Lung microvascular endothelial cell (primary cell): ENCODE measurements around the gene C2CD2L. TPM values are rescaled to one million over a fixed set of nuclear protein-coding genes. Genes with fewer than 3 reads are reported as not detected.
"Not testable (repeated sequence)": the region's sequence is repeated elsewhere in the genome, so short reads cannot be mapped to it uniquely, and the experiment has no call there.

ENCODE experiments used
- DNase-seq, 2 donors: peaks; one replicate each; pipeline versions ENCODE4 v3.0.0 to v3.0.0-alpha.2; 2010; ENCODE audit warnings: low read depth in 2 of 2
- total RNA-seq: library from RNA; depleted of rRNA; stranded (reverse); fragments of >200 nt; gene quantifications from 2 replicates; pipeline ENCODE4 v1.2.1, GENCODE V29; 2014

C2CD2L gene
- total RNA-seq, 1 donor from 2014 or later: 2.8 TPM

- DNase-seq: peak in 1 of 2 donors; percentile 53
Observed at GRCh38 chr11:119092880-119093842, 14.0 kb upstream of the C2CD2L start.

- peak; percentile 45 to 56 for DNase-seq
Observed at GRCh38 chr11:119093942-119094815, 13.0 kb upstream of the C2CD2L start.

- DNase-seq: peak; percentile 80 to 94
Observed at GRCh38 chr11:119094816-119095065, 12.4 kb upstream of the C2CD2L start.

- DNase-seq: peak; percentile 100
Observed at GRCh38 chr11:119095066-119095880, 11.9 kb upstream of the C2CD2L start.

- no peak for DNase-seq
Observed at GRCh38 chr11:119099711-119100110, 7.4 kb upstream of the C2CD2L start.

- peak; percentile 58 to 68 for DNase-seq
Observed at GRCh38 chr11:119100246-119100970, 6.7 kb upstream of the C2CD2L start.

- DNase-seq: no peak
Observed at GRCh38 chr11:119100994-119101758, 6.0 kb upstream of the C2CD2L start.

- DNase-seq: peak; percentile 94 to 97
Observed at GRCh38 chr11:119101759-119102423, 5.3 kb upstream of the C2CD2L start, which contains the start of gene DPAGT1. Gene DPAGT1, minus strand, starts transcription at chr11:119101853. Its CDS starts 198 bp downstream, at chr11:119101655.

GRCh38 chr11:119103161-119103664 is 3.9 kb upstream of the C2CD2L start:
- DNase-seq: not testable (repeated sequence)

GRCh38 chr11:119103793-119104192 is 3.4 kb upstream of the C2CD2L start:
- peak in 1 of 2 donors; percentile 42 for DNase-seq

- peak in 1 of 2 donors; percentile 27 for DNase-seq
Observed at GRCh38 chr11:119107538-119108145, 498 bp downstream of the C2CD2L start.

GRCh38 chr11:119108146-119108856 is 1.2 kb downstream of the C2CD2L start:
- no peak for DNase-seq

- no peak for DNase-seq
Observed at GRCh38 chr11:119108857-119109221, 1.7 kb downstream of the C2CD2L start.

GRCh38 chr11:119109843-119110242 is 2.7 kb downstream of the C2CD2L start:
- DNase-seq: no peak

GRCh38 chr11:119110439-119110838 is 3.3 kb downstream of the C2CD2L start:
- DNase-seq: no peak

- no peak for DNase-seq
Observed at GRCh38 chr11:119111361-119111925, 4.3 kb downstream of the C2CD2L start.

- no peak for DNase-seq
Observed at GRCh38 chr11:119112314-119113020, 5.3 kb downstream of the C2CD2L start.
